HepG2 (cell line): Measurements from ENCODE around the gene TMEM125. TPM values are rescaled to one million over a fixed set of nuclear protein-coding genes. Genes with fewer than 3 reads are reported as not detected.

Experiments used
- ATAC-seq: fragments of 200-7000 bp; cut with Tn5 transposase; 3 replicates; pipeline ENCODE4 v1.9.1; 2020; ENCODE audit warnings: mild to moderate bottlenecking, moderate library complexity
- BruUV-seq: library from RNA; stranded (reverse); fragments of 400-500 nt; replicated peaks from 2 replicates; lab custom pipeline; 2021; lab: Mats Ljungman, UMichigan
- CTCF ChIA-PET: fragments of 300-600 bp; formaldehyde crosslinking; extraction: SDS; loops from one replicate; lab custom pipeline; 2021; ENCODE audit warnings: low total read pairs, inconsistent platforms, low intra/inter-chr PET ratio; lab: Yijun Ruan, JAX
- POLR2A ChIA-PET: fragments of 350-600 bp; sonication (Branson Sonifier 250); formaldehyde crosslinking; loops from one replicate; lab custom pipeline; 2020; ENCODE audit warnings: antibody characterized with exemption, inconsistent platforms; lab: Yijun Ruan, JAX
- DNase-seq: peaks from one replicate; pipeline ENCODE4 v3.0.0-alpha.2; 2015; ENCODE audit warnings: low spot score
- FAIRE-seq: peaks from 3 replicates; lab custom pipeline; 2011; peaks lifted over from hg19 to GRCh38; lab: Jason Lieb, UNC
- H2AFZ ChIP-seq: one replicate; pipeline ENCODE4 v1.6.1; 2011; ENCODE audit warnings: low read length, inconsistent platforms
- H3K27ac ChIP-seq: fragments of 300-600 bp; 3 replicates; pipeline ENCODE4 v1.8.0; 2011; ENCODE audit warnings: mixed run types, mild to moderate bottlenecking, mixed read lengths, low read length, inconsistent platforms; ENCODE audit not compliant: insufficient read depth; ENCODE audit errors: extremely low read length
- H3K27me3 ChIP-seq, 2 experiments: fragments of 200-600 bp in 1 of 2; 2 replicates in 1 of 2; 3 replicates in 1 of 2; pipeline versions ENCODE4 v1.6.0 to v1.8.0; 2011; ENCODE audit warnings: low read length in 2 of 2, mild to moderate bottlenecking in 2 of 2, moderate library complexity in 2 of 2, inconsistent platforms in 1 of 2; ENCODE audit not compliant: insufficient read depth in 2 of 2, control insufficient read depth in 1 of 2
- H3K36me3 ChIP-seq, 2 experiments: fragments of 200-600 bp in 1 of 2; replicated peaks in 1 of 2; 2 replicates in 1 of 2; 3 replicates in 1 of 2; pipeline versions ENCODE4 v1.5.1 to v1.8.0; 2011; ENCODE audit warnings: low read length in 2 of 2, inconsistent platforms in 1 of 2; ENCODE audit not compliant: insufficient read depth in 2 of 2, control insufficient read depth in 1 of 2
- H3K4me1 ChIP-seq: 2 replicates; pipeline ENCODE4 v1.5.1; 2012; ENCODE audit warnings: low read length, inconsistent platforms; ENCODE audit not compliant: insufficient read depth
- H3K4me2 ChIP-seq: 2 replicates; pipeline ENCODE4 v1.6.0; 2011; ENCODE audit warnings: low read depth, low read length, inconsistent platforms
- H3K4me3 ChIP-seq, 3 experiments: fragments of 200-600 bp in 1 of 3; sonication (generic), shearing (Covaris generic) in 1 of 3; replicated peaks in 1 of 3; 2 replicates each; pipeline ENCODE4 v1.5.1; 2011 to 2016; ENCODE audit warnings: low read length in 3 of 3, inconsistent platforms in 2 of 3, low read depth in 2 of 3, mild to moderate bottlenecking in 2 of 3, control low read depth in 1 of 3, mixed read lengths in 1 of 3; ENCODE audit not compliant: insufficient read depth in 1 of 3
- H3K79me2 ChIP-seq: one replicate; pipeline ENCODE4 v1.6.1; 2011; ENCODE audit warnings: low read length, inconsistent platforms; ENCODE audit not compliant: insufficient read depth
- H3K9ac ChIP-seq: 2 replicates; pipeline ENCODE4 v1.6.0; 2011; ENCODE audit warnings: mild to moderate bottlenecking, low read depth, low read length, inconsistent platforms; ENCODE audit not compliant: insufficient read depth
- H3K9me3 ChIP-seq: 2 replicates; pipeline ENCODE4 v1.5.1; 2012; ENCODE audit warnings: mild to moderate bottlenecking, low read length
- H4K20me1 ChIP-seq: 2 replicates; pipeline ENCODE4 v1.6.0; 2011; ENCODE audit warnings: inconsistent platforms, mild to moderate bottlenecking, low read length, moderate library complexity; ENCODE audit not compliant: insufficient read depth
- GTF3A ChIP-seq: sonication (generic); formaldehyde crosslinking; conservative IDR thresholded peaks from 2 replicates; pipeline ENCODE4 v1.4.0; 2020; ENCODE audit warnings: mild to moderate bottlenecking, missing genetic modification reagents
- KDM4B ChIP-seq: sonication (generic); formaldehyde crosslinking; IDR thresholded peaks from 2 replicates; pipeline ENCODE4 v1.4.0; 2020; ENCODE audit warnings: missing genetic modification reagents
- NCOA5 ChIP-seq: sonication (generic); formaldehyde crosslinking; IDR thresholded peaks from 2 replicates; pipeline ENCODE4 v1.4.0; 2020; ENCODE audit warnings: missing genetic modification reagents
- NFRKB ChIP-seq: fragments of 450-650 bp; IDR thresholded peaks from 2 replicates; pipeline ENCODE4 v1.6.1; 2017
- RXRA ChIP-seq: sonication (generic); formaldehyde crosslinking; IDR thresholded peaks from 2 replicates; pipeline ENCODE4 v1.5.1; 2020; ENCODE audit warnings: missing genetic modification reagents
- SOX13 ChIP-seq, 3 experiments: fragments of 450-650 bp in 1 of 3; sonication (generic) in 1 of 3; formaldehyde crosslinking in 1 of 3; IDR thresholded peaks in 2 of 3; conservative IDR thresholded peaks in 1 of 3; 2 replicates each; pipeline versions ENCODE4 v1.5.0 to v1.6.1; 2016 to 2020; ENCODE audit warnings: antibody characterized with exemption in 1 of 3, mild to moderate bottlenecking in 1 of 3, missing compliant biosample characterization in 1 of 3, missing genetic modification reagents in 1 of 3, moderate library complexity in 1 of 3
- SRSF4 ChIP-seq: fragments of 200-400 bp; formaldehyde crosslinking; IDR thresholded peaks from one replicate; pipeline ENCODE4 v1.6.1; 2018; ENCODE audit warnings: mild to moderate bottlenecking, low read depth, low read length, moderate library complexity; ENCODE audit not compliant: poor library complexity, severe bottlenecking
- SRSF9 ChIP-seq: fragments of 200-400 bp; formaldehyde crosslinking; IDR thresholded peaks from 2 replicates; pipeline ENCODE4 v1.6.1; 2018; ENCODE audit warnings: borderline replicate concordance, mild to moderate bottlenecking, low read depth, low read length; ENCODE audit not compliant: insufficient read depth, poor library complexity, severe bottlenecking
- STAG1 ChIP-seq: sonication (generic); formaldehyde crosslinking; IDR thresholded peaks from 2 replicates; pipeline ENCODE4 v1.4.0; 2020; ENCODE audit warnings: missing genetic modification reagents
- TGIF2 ChIP-seq: IDR thresholded peaks from 2 replicates; pipeline ENCODE4 v1.6.1; 2016; ENCODE audit warnings: control low read depth, missing compliant biosample characterization
- XRCC5 ChIP-seq: fragments of 200-400 bp; formaldehyde crosslinking; optimal IDR thresholded peaks from 2 replicates; pipeline ENCODE3; 2017; ENCODE audit warnings: mild to moderate bottlenecking, low read length
- ZKSCAN5 ChIP-seq: sonication (generic); formaldehyde crosslinking; IDR thresholded peaks from 2 replicates; pipeline ENCODE4 v1.5.1; 2020; ENCODE audit warnings: mild to moderate bottlenecking, missing genetic modification reagents
- ZNF235 ChIP-seq: sonication (generic); formaldehyde crosslinking; IDR thresholded peaks from 2 replicates; pipeline ENCODE4 v1.8.1; 2023; ENCODE audit warnings: mild to moderate bottlenecking, missing genetic modification reagents, borderline replicate concordance
- ZNF3 ChIP-seq: IDR thresholded peaks from 2 replicates; pipeline ENCODE4 v1.7.0; 2017; ENCODE audit warnings: inconsistent platforms
- ZNF331 ChIP-seq: sonication (generic); formaldehyde crosslinking; IDR thresholded peaks from 2 replicates; pipeline ENCODE4 v1.4.0; 2020; ENCODE audit warnings: missing genetic modification reagents
- ZNF558 ChIP-seq: sonication (generic); formaldehyde crosslinking; IDR thresholded peaks from 2 replicates; pipeline ENCODE4 v1.9.0; 2022; ENCODE audit warnings: mild to moderate bottlenecking, missing genetic modification reagents, borderline replicate concordance
- ZNF788 ChIP-seq: sonication (generic); formaldehyde crosslinking; IDR thresholded peaks from 2 replicates; pipeline ENCODE4 v1.5.0; 2020; ENCODE audit warnings: mild to moderate bottlenecking, missing genetic modification reagents, borderline replicate concordance
- ZSCAN9 ChIP-seq: IDR thresholded peaks from 2 replicates; pipeline ENCODE4 v1.6.1; 2016; ENCODE audit warnings: borderline replicate concordance
- WGBS: methylation state at CpG from one replicate; pipeline ENCODE4 v1.1.6; 2017; ENCODE audit warnings: low lambda C conversion rate; 5-methylcytosine and 5-hydroxymethylcytosine counted together
- in situ Hi-C: cut with HindIII; loops from 2 replicates; pipeline ENCODE4 v1.10.0; 2017; ENCODE audit warnings: low pct_unique_long_range_greater_than_20kb; ENCODE audit not compliant: extremely low pct_ligation_motif_present
- intact Hi-C: fragments of 100-400 bp; cut with micrococcal nuclease; formaldehyde crosslinking; loops from one replicate; pipeline ENCODE4 v1.10.0; 2022; ENCODE audit not compliant: unreplicated experiment
- polyA plus RNA-seq, 8 experiments: library from polyadenylated mRNA; depleted of rRNA in 3 of 8; stranded (reverse) in 7 of 8; unstranded in 1 of 8; fragments of >200 nt; fragmentation: Illumina TruSeq in 4 of 8; extraction: Trizol in 4 of 8; gene quantifications; 2 replicates each; pipeline versions ENCODE4 v1.2.1 to v1.2.3, GENCODE V29; 2011 to 2016; ENCODE audit warnings: low read depth in 4 of 8, missing spikeins in 1 of 8, mixed read lengths in 1 of 8; ENCODE audit not compliant: insufficient read depth in 1 of 8
- total RNA-seq, 5 experiments: library from RNA; depleted of rRNA; stranded (reverse); fragments of >200 nt; fragmentation: Illumina TruSeq; extraction: Trizol; gene quantifications; 2 replicates each; pipeline ENCODE4 v1.2.3, GENCODE V29; 2016; ENCODE audit warnings: low read depth in 1 of 5
- TF ChIP-seq, protein P1 (sequence below): IDR thresholded peaks from 2 replicates; pipeline ENCODE4 v1.6.1; 2016; ENCODE audit warnings: low read depth, missing genetic modification reagents, missing compliant biosample characterization
- TF ChIP-seq, protein P2 (sequence below): conservative IDR thresholded peaks from 2 replicates; pipeline ENCODE4 v1.6.1; 2018; ENCODE audit warnings: missing genetic modification reagents

Gene TMEM125
- total and polyA plus RNA-seq, 2 of the 13 experiments (the other 11 are each of a cell fraction or from before 2014, with no cell fraction given) = 0.03 TPM; not detected in 1

DNA sequence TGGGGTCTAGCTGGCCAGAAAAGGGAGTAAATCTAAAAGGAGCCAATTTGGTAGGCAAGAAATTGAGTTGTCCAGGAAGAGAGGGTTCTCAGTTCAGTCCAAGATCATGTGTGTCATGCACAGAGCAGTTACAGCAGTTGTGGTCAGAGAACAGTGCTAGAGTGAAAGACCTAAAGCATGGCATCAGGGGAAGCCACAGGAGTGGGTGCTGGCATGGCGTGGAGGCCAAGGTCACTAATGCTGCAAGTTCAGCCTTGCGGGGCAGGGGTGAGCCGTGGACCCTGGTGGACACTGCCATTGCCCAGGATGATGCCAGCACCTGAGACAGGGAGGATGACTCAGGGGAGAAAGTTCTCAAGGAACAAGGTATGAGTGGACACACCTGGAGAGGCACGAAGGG is 16.6 kb upstream of the TMEM125 start (continued):
- no peak for TF ChIP-seq TGIF2 (CRISPR knock-in tag)
- TF ChIP-seq KDM4B = no peak
- TF ChIP-seq RXRA (CRISPR knock-in tag) = no peak
- no peak for TF ChIP-seq GTF3A (CRISPR knock-in tag)
- TF ChIP-seq, protein P1, sequence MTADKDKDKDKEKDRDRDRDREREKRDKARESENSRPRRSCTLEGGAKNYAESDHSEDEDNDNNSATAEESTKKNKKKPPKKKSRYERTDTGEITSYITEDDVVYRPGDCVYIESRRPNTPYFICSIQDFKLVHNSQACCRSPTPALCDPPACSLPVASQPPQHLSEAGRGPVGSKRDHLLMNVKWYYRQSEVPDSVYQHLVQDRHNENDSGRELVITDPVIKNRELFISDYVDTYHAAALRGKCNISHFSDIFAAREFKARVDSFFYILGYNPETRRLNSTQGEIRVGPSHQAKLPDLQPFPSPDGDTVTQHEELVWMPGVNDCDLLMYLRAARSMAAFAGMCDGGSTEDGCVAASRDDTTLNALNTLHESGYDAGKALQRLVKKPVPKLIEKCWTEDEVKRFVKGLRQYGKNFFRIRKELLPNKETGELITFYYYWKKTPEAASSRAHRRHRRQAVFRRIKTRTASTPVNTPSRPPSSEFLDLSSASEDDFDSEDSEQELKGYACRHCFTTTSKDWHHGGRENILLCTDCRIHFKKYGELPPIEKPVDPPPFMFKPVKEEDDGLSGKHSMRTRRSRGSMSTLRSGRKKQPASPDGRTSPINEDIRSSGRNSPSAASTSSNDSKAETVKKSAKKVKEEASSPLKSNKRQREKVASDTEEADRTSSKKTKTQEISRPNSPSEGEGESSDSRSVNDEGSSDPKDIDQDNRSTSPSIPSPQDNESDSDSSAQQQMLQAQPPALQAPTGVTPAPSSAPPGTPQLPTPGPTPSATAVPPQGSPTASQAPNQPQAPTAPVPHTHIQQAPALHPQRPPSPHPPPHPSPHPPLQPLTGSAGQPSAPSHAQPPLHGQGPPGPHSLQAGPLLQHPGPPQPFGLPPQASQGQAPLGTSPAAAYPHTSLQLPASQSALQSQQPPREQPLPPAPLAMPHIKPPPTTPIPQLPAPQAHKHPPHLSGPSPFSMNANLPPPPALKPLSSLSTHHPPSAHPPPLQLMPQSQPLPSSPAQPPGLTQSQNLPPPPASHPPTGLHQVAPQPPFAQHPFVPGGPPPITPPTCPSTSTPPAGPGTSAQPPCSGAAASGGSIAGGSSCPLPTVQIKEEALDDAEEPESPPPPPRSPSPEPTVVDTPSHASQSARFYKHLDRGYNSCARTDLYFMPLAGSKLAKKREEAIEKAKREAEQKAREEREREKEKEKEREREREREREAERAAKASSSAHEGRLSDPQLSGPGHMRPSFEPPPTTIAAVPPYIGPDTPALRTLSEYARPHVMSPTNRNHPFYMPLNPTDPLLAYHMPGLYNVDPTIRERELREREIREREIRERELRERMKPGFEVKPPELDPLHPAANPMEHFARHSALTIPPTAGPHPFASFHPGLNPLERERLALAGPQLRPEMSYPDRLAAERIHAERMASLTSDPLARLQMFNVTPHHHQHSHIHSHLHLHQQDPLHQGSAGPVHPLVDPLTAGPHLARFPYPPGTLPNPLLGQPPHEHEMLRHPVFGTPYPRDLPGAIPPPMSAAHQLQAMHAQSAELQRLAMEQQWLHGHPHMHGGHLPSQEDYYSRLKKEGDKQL (CRISPR knock-in tag) = no peak
- TF ChIP-seq ZNF558 = no peak

GRCh38 chr1:43253876-43254275 is 15.9 kb upstream of the TMEM125 start:
- POLR2A ChIA-PET = no interaction called here
- Histone ChIP-seq H3K27ac (no peak overlapping the region), H4K20me1 (no peaks in the 10 kb centered on the region), H2AFZ (no peak overlapping the region), H3K9me3 (0 out of 2 replicates have a peak, but pooled peaks cover 12% of the 10 kb centered on the region), H3K4me3 (no peak overlapping the region), H3K4me2 (no peak overlapping the region), H3K9ac (no peak overlapping the region), H3K36me3 (no peaks in the 10 kb centered on the region), H3K4me1 (peaks cover 8% of the 10 kb centered on the region; the same call in 1 of the 2 replicates), H3K27me3 (peaks cover 3 to 15% of the 10 kb centered on the region in 2 experiments; a peak in 4 of 5 replicates), H3K79me2 (no peaks in the 10 kb centered on the region)
- BruUV-seq = no TSS peak
- WGBS = 36% methylated on average over 6 of the region's 8 CpGs
- intact Hi-C loops (no loop called here), in situ Hi-C loops (no loop called here)
- no peak for TF ChIP-seq SRSF9
- TF ChIP-seq STAG1 (CRISPR knock-in tag) = no peak
- no peak for TF ChIP-seq SOX13 (IDR thresholded peaks at IDR 0.05)
- TF ChIP-seq SOX13 (CRISPR knock-in tag; conservative IDR thresholded peaks at IDR 0.05 in 1 of 2, IDR thresholded peaks at IDR 0.05 in 1 of 2) = no peak
- TF ChIP-seq XRCC5 = no peak
- TF ChIP-seq ZNF235 = no peak
- no peak for TF ChIP-seq ZNF331 (CRISPR knock-in tag)
- TF ChIP-seq SRSF4 = no peak
- TF ChIP-seq, protein P2, sequence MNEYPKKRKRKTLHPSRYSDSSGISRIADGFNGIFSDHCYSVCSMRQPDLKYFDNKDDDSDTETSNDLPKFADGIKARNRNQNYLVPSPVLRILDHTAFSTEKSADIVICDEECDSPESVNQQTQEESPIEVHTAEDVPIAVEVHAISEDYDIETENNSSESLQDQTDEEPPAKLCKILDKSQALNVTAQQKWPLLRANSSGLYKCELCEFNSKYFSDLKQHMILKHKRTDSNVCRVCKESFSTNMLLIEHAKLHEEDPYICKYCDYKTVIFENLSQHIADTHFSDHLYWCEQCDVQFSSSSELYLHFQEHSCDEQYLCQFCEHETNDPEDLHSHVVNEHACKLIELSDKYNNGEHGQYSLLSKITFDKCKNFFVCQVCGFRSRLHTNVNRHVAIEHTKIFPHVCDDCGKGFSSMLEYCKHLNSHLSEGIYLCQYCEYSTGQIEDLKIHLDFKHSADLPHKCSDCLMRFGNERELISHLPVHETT (CRISPR knock-in tag) = no peak
- no peak for TF ChIP-seq NCOA5 (CRISPR knock-in tag)
- no peak for TF ChIP-seq ZSCAN9 (CRISPR knock-in tag)
- no peak for TF ChIP-seq NFRKB
- no peak for TF ChIP-seq ZNF3 (CRISPR knock-in tag)
- TF ChIP-seq ZNF788 (CRISPR knock-in tag) = no peak
- TF ChIP-seq ZKSCAN5 (CRISPR knock-in tag) = no peak
- ATAC-seq (no peak), FAIRE-seq (no peak), DNase-seq (no peak)
- CTCF ChIA-PET = no interaction called here
